Left renal cortex interstitium (tissue), 4 donors: Measurements from ENCODE around the gene YPEL1. TPM values are rescaled to one million over a fixed set of nuclear protein-coding genes. Genes with fewer than 3 reads are reported as not detected.
"Not testable (repeated sequence)": the region's sequence is repeated elsewhere in the genome, so short reads cannot be mapped to it uniquely, and the experiment has no call there.

Experiments used
- DNase-seq, 4 donors: peaks; one replicate each; pipeline ENCODE4 v3.0.0-alpha.2; 2013; ENCODE audit warnings: low read depth in 4 of 4, low spot score in 2 of 4, missing footprints in 1 of 4
- polyA plus RNA-seq, 4 donors: library from polyadenylated mRNA; unstranded; fragments of 120-200 nt; gene quantifications; one replicate each; pipeline ENCODE4 v1.2.1, GENCODE V29; 2013; ENCODE audit not compliant: insufficient read length in 4 of 4

YPEL1 gene
- polyA plus RNA-seq, 4 donors = 13.5 to 18.1 (median 15.6) TPM

DNA sequence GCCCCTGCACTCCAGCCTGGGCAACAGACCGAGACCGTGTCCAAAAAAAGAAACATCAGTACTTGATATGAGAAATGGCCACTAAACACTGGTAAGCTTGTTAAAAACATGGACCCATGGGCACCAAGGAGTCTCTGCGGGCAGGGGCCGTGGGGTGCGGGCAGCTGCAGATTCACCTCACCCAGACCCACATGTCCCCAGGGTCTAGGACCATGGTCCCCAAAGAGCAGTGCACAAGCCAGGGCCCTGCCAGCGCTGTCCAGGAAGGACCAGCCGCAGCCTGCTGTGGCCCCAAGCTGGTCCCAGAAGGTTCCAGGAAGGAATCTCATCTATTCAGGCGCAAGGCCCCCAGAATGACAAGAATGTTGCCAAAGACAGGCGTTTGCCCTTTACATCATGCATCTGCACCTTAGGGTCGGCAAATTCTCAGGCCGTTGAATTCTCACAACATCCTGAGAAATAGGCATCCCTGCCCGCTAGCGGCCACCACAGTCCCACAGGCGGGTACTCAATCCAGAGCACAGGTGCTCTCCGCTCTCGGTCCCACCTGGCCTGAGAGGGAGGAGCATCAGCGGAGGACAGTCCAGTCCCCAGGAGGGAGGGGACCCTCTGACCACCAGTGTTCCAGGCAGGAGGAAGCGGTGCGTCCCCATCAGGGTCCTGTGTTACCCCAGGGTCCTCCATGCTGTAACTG, 9.5 kb downstream of the YPEL1 start:
- no peak for DNase-seq

GRCh38 chr22:21724496-21724895, 11.1 kb downstream of the YPEL1 start:
- DNase-seq = not testable (repeated sequence)

- DNase-seq = not testable (repeated sequence)
These were observed 14.3 kb downstream of the YPEL1 start for GRCh38 chr22:21721195-21721852.

DNA sequence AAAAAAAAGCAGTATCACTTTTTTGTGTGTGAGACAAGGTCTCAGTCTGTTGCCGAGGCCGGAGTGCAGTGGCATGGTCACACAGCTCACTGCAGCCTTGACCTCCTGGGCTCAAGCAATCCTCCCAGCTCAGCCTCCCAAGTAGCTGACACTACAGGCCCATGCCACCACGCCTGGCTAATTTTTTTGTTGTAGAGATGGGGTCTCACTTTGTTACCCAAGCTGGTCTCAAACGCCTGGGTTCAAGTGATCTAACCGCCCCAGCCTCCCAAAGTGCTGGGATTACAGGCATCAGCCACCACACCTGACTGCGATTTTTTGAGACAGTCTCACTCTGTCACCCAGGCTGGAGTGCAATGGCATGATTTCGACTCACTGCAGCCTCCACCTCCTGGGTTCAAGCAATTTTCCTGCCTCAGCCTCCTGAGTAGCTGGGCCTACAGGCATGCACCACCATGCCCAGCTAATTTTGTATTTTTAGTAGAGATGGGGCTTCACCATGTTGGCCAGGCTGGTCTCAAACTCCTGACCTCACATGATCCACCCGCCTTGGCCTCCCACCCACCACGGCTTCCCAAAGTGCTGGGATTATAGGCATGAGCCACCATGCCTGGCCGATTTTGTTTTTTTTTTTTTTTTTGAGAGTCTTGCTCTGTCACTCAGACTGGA, 15.3 kb downstream of the YPEL1 start:
- not testable (repeated sequence) for DNase-seq

GRCh38 chr22:21719024-21719423, 16.6 kb downstream of the YPEL1 start:
- no peak for DNase-seq

- no peak for DNase-seq
These were observed 17.1 kb downstream of the YPEL1 start for GRCh38 chr22:21718499-21718898.

- DNase-seq = not testable (repeated sequence)
These were observed 19.0 kb downstream of the YPEL1 start for GRCh38 chr22:21716395-21717122.

DNA sequence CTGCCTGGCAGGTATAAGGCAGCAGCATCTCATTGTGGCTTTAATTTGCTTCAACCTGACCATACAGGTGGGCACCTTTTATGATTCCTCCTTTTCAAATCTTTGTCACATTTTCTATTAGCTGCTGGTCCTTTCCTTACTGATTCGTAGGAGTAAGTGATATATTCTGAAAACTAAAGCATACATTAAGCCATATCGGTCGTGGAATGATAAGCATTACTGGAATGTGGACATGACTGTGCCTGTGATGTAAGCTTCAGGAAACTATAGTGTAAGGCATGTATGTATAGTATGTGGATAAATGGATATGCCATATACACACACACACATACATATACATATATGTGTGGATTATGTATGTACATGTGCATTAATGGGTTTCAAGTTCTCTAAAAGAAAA, 20.8 kb downstream of the YPEL1 start:
- DNase-seq = no peak

- DNase-seq = no peak
These were observed 21.4 kb downstream of the YPEL1 start for GRCh38 chr22:21714059-21714770.

- no peak for DNase-seq
These were observed 22.1 kb downstream of the YPEL1 start for GRCh38 chr22:21713428-21714058.

GRCh38 chr22:21712751-21713427, 22.7 kb downstream of the YPEL1 start:
- peak in 2 of 4 donors; percentile 36 to 71 for DNase-seq

- DNase-seq = no peak
These were observed 23.7 kb downstream of the YPEL1 start for GRCh38 chr22:21711851-21712250.

GRCh38 chr22:21710156-21710555, 25.4 kb downstream of the YPEL1 start:
- no peak for DNase-seq

DNA sequence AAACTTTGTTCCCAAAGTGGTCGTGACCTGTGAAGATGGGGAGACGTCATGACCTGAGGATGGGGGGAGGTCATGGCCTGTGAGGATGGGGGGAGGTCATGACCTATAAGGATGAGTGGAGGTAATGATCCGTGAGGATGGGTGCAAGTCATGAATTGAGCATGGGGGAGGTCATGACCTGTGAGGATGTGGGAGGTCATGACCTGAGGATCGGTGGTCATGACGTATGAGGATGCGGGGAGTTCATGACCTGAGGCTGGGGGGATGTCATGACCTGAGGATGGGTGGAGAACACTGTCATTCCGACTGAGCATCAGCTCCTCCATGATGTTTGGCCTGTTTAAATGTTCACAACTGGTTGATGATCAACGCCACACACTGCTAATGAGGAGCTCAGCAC, 25.9 kb downstream of the YPEL1 start:
- no peak for DNase-seq

- no peak for DNase-seq
These were observed 26.6 kb downstream of the YPEL1 start for GRCh38 chr22:21708960-21709359.

DNA sequence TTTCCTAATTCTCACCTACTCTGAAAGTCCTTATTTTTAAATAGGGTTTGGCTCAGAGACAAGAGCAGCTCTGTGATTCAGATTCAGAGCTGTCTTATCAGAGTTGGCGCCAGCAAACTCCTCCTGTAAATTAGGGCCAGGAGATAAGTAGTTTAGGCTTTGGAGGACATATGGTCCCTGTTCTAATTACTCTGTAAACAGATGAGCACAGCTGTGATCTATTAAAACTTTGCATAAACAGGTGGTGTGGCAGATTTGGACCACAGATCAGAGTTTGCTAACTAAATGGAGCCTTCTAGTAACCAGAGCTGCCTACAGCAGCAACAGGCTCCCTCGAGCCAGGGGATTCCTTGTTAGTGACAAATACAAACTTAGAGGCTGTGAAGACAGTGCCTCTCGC, 27.9 kb downstream of the YPEL1 start:
- no peak for DNase-seq

- no peak for DNase-seq
These were observed 31.8 kb downstream of the YPEL1 start for GRCh38 chr22:21703684-21704316.

- DNase-seq = no peak
These were observed 32.6 kb downstream of the YPEL1 start for GRCh38 chr22:21702700-21703683.
